Endothelial cell of umbilical vein (primary cell): ENCODE results near the gene STT3B. TPM values are rescaled to one million over a fixed set of nuclear protein-coding genes. Genes with fewer than 3 reads are reported as not detected.

Experiments
- BruUV-seq: library from RNA; stranded (reverse); fragments of 400-500 nt; replicated peaks from 2 replicates; lab custom pipeline; 2021; lab: Mats Ljungman, UMichigan
- CTCF ChIA-PET: fragments of 300-600, 350-600 bp; sonication (Branson Sonifier 250); formaldehyde crosslinking; loops from one replicate; lab custom pipeline; 2021; ENCODE audit warnings: antibody characterized with exemption, inconsistent platforms; lab: Charles Lee
- POLR2A ChIA-PET: fragments of 300-600, 350-600 bp; sonication (Branson Sonifier 250); formaldehyde crosslinking; loops from one replicate; lab custom pipeline; 2021; ENCODE audit warnings: antibody characterized with exemption, inconsistent platforms; lab: Charles Lee
- DNase-seq: peaks from one replicate; pipeline ENCODE4 v3.0.0-alpha.2; 2011; ENCODE audit warnings: low read depth, low spot score
- FAIRE-seq: peaks from 2 replicates; lab custom pipeline; 2011; peaks lifted over from hg19 to GRCh38; lab: Jason Lieb, UNC
- H2AFZ ChIP-seq: 2 replicates; pipeline ENCODE4 v1.6.0; 2012; ENCODE audit warnings: low read depth, low read length, control low read depth, inconsistent platforms
- H3K27ac ChIP-seq: 2 replicates; pipeline ENCODE4 v1.5.1; 2011; ENCODE audit warnings: low read depth, mild to moderate bottlenecking, control low read depth, low read length, moderate library complexity; ENCODE audit not compliant: insufficient read depth
- H3K27me3 ChIP-seq, 2 experiments: 2 replicates each; pipeline versions ENCODE4 v1.6.0 to v1.6.1; 2011; ENCODE audit warnings: low read length in 2 of 2, mixed read lengths in 1 of 2; ENCODE audit not compliant: control insufficient read depth in 2 of 2, insufficient read depth in 2 of 2
- H3K36me3 ChIP-seq, 2 experiments: 2 replicates in 1 of 2; 3 replicates in 1 of 2; pipeline ENCODE4 v1.5.1; 2011; ENCODE audit warnings: low read length in 2 of 2, mild to moderate bottlenecking in 1 of 2, moderate library complexity in 1 of 2; ENCODE audit not compliant: control insufficient read depth in 2 of 2, insufficient read depth in 2 of 2; ENCODE audit errors: extremely low read depth in 1 of 2
- H3K4me1 ChIP-seq: 3 replicates; pipeline ENCODE4 v1.5.1; 2011; ENCODE audit warnings: mild to moderate bottlenecking, low read length; ENCODE audit not compliant: control insufficient read depth, insufficient read depth; ENCODE audit errors: extremely low read depth
- H3K4me2 ChIP-seq: 2 replicates; pipeline ENCODE4 v1.6.1; 2011; ENCODE audit warnings: low read length, control low read depth, mixed read lengths; ENCODE audit not compliant: insufficient read depth
- H3K4me3 ChIP-seq, 3 experiments: fragments of 200-600 bp in 1 of 3; sonication (generic), shearing (Covaris generic) in 1 of 3; replicated peaks in 1 of 3; 2 replicates each; pipeline ENCODE4 v1.5.1; 2011 to 2016; ENCODE audit warnings: control low read depth in 3 of 3, low read length in 3 of 3, mild to moderate bottlenecking in 2 of 3, inconsistent platforms in 1 of 3, low read depth in 1 of 3, moderate library complexity in 1 of 3; ENCODE audit not compliant: insufficient read depth in 1 of 3
- H3K79me2 ChIP-seq: 2 replicates; pipeline ENCODE4 v1.6.0; 2012; ENCODE audit warnings: low read length, inconsistent platforms; ENCODE audit not compliant: control insufficient read depth, insufficient read depth
- H3K9ac ChIP-seq: replicated peaks from 2 replicates; pipeline ENCODE3; 2011; ENCODE audit warnings: low read length, control low read depth; ENCODE audit not compliant: insufficient read depth; ENCODE audit errors: extremely low read depth
- H3K9me1 ChIP-seq: replicated peaks from 3 replicates; pipeline ENCODE4 v1.6.0; 2011; ENCODE audit warnings: mild to moderate bottlenecking, low read length; ENCODE audit not compliant: control insufficient read depth, insufficient read depth; ENCODE audit errors: extremely low read depth
- H3K9me3 ChIP-seq: replicated peaks from 2 replicates; pipeline ENCODE4 v1.5.1; 2012; ENCODE audit warnings: low read length, inconsistent platforms; ENCODE audit not compliant: control insufficient read depth, insufficient read depth
- H4K20me1 ChIP-seq: replicated peaks from 2 replicates; pipeline ENCODE3; 2011; ENCODE audit warnings: mild to moderate bottlenecking, low read length; ENCODE audit not compliant: control insufficient read depth, insufficient read depth; ENCODE audit errors: extremely low read depth
- CTCF ChIP-seq, 2 donors: IDR thresholded peaks; 1 replicate in 1 of 2; 2 replicates in 1 of 2; pipeline ENCODE4 v1.5.1; 2011; ENCODE audit warnings: low read length in 2 of 2, mild to moderate bottlenecking in 2 of 2, moderate library complexity in 2 of 2, control low read depth in 1 of 2, inconsistent platforms in 1 of 2, low read depth in 1 of 2; ENCODE audit not compliant: insufficient read depth in 1 of 2; ENCODE audit errors: extremely low read depth in 1 of 2
- MYC ChIP-seq: IDR thresholded peaks from one replicate; pipeline ENCODE4 v1.6.1; 2011; ENCODE audit warnings: mild to moderate bottlenecking, low read depth, low read length
- POLR2A ChIP-seq: IDR thresholded peaks from 2 replicates; pipeline ENCODE4 v1.6.1; 2012; ENCODE audit warnings: low read depth, mild to moderate bottlenecking, control low read depth, low read length
- dilution Hi-C: fragments of 300-500 bp; cut with MboI; formaldehyde crosslinking; loops from one replicate; pipeline ENCODE4 v1.15.0; 2019; ENCODE audit warnings: low sequenced_read_pairs; ENCODE audit not compliant: extremely low pct_ligation_motif_present
- intact Hi-C: fragments of 100-400 bp; cut with micrococcal nuclease; formaldehyde crosslinking; loops from one replicate; pipeline ENCODE4 v1.10.0; 2022
- polyA plus RNA-seq, 4 experiments: library from polyadenylated mRNA; depleted of rRNA in 3 of 4; stranded (reverse) in 3 of 4; unstranded in 1 of 4; fragments of >200 nt; gene quantifications; 2 replicates each; pipeline versions ENCODE4 v1.2.1 to v1.2.3, GENCODE V29; 2011 to 2012; ENCODE audit warnings: missing spikeins in 1 of 4
- total RNA-seq: library from RNA; stranded (reverse); gene quantifications from 2 replicates; pipeline ENCODE4 v1.2.3, GENCODE V29; 2021

The STT3B gene
- total and polyA plus RNA-seq, 2 donors (not counting 3 experiments of a cell fraction or from before 2014, with no cell fraction given), result 56.4 to 113 TPM

DNA sequence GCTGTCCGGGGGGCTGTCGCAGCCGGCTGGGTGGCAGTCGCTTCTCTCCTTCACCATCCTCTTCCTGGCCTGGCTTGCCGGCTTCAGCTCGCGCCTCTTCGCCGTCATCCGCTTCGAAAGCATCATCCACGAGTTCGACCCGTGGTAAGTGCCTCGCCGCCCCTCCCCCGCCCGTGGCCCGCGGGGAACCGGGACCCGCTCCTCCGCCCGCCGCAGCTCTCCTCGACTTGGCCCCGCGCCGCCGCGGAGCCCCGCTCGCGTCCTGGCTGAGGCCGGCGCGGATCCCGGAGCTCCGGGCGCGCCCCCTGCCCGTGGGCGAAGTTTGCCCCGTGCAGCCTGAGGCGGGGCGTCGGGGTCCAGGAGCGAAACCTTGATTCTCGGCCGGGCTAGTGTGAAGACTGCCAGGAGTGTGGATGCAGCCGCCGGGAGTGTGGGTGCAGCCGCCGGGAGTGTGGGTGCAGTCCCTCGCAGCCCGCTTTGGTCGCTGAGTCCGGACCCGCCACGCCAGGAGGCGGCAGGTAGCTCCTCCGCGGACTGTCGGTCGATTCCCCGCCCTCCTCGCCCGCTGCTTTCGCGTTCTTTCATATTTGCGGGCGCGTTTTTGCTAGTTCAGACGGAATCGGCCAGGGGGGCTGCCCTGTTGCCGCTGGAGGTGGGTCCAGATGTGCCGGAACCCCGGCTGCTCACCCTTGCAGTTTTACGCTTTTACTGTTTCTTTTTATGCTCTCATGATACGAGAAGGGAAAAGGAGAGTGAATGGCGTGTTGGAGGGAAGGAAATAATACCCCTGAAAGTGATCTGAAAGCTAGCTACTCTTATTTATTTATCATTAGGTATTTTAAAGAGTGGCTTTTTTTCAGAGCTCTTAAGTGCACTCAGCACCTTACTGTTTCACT lies 692 bp downstream of the STT3B start:
- peaks cover 4% of the 10 kb centered on the region for H4K20me1 ChIP-seq
- CTCF ChIA-PET, result interaction anchor here (1.0 to 2.5 kb wide), 10 partner anchors 11 to 605 kb away, joined by 3 to 15 read pairs (median 4); no protein-coding TSS in a partner anchor
- POLR2A ChIA-PET, result interaction anchor here (1.1 to 1.9 kb wide), 3 partner anchors 10 to 429 kb away, joined by 3 to 7 read pairs (median 4); no protein-coding TSS in a partner anchor
- intact Hi-C loops, result loop anchor here (2.0 to 5.0 kb wide), 3 partner anchors 429 to 766 kb away; no protein-coding TSS in a partner anchor
- FAIRE-seq (peak; percentile 75), DNase-seq (peak; percentile 42)
- dilution Hi-C loops, result no loop called here
- peak overlapping the region; percentile 90 for H3K27ac ChIP-seq
- H3K79me2 ChIP-seq, result peaks cover 55% of the 10 kb centered on the region
- no peaks in the 10 kb centered on the region for H3K9me1 ChIP-seq
- TF ChIP-seq MYC, result no peak
- TF ChIP-seq CTCF (IDR thresholded peaks at IDR 0.05; ENCODE audit: extremely low read depth in 1 of 2, insufficient read depth in 1 of 2, low read depth in 1 of 2, low read length in 2 of 2), result peak in 1 of 2 donors; percentile 12
- TF ChIP-seq POLR2A, result peak; percentile 18
- H3K27me3 ChIP-seq, result peaks cover 6 to 8% of the 10 kb centered on the region in 2 experiments
- peak overlapping the region; percentile 93 for H3K9ac ChIP-seq
- peak overlapping the region; percentile 73 to 93 (median 91) for H3K4me3 ChIP-seq
- peak overlapping the region; percentile 83 for H2AFZ ChIP-seq
- no TSS peak for BruUV-seq
- H3K4me2 ChIP-seq, result peak overlapping the region; percentile 100
- H3K4me1 ChIP-seq, result peaks cover 24% of the 10 kb centered on the region
- no peaks in the 10 kb centered on the region for H3K36me3 ChIP-seq
- no peaks in the 10 kb centered on the region for H3K9me3 ChIP-seq
